Measurements from ENCODE around the gene ANKMY1.

ANKMY1 gene

GRCh38 chr2:240480834-240481623 lies 76.8 kb downstream of the ANKMY1 start:
- no peak overlapping the region for H3K27ac ChIP-seq
- TF ChIP-seq ZFX (IDR thresholded peaks at IDR 0.05; ENCODE audit: borderline replicate concordance) (no peak), CTCF (IDR thresholded peaks at IDR 0.05) (no peak)

GRCh38 chr2:240479111-240479501 lies 78.7 kb downstream of the ANKMY1 start:
- TF ChIP-seq ZFX (IDR thresholded peaks at IDR 0.05; ENCODE audit: borderline replicate concordance) = no peak
- TF ChIP-seq CTCF (IDR thresholded peaks at IDR 0.05) = no peak
- H3K27ac ChIP-seq = no peak overlapping the region

- TF ChIP-seq CTCF (IDR thresholded peaks at IDR 0.05) (no peak), ZFX (IDR thresholded peaks at IDR 0.05; ENCODE audit: borderline replicate concordance) (no peak)
- H3K27ac ChIP-seq = no peak overlapping the region
Measured at GRCh38 chr2:240478346-240479110, 79.3 kb downstream of the ANKMY1 start.

GRCh38 chr2:240477916-240478315 lies 79.9 kb downstream of the ANKMY1 start:
- no peak overlapping the region for H3K27ac ChIP-seq
- TF ChIP-seq CTCF (IDR thresholded peaks at IDR 0.05) = no peak
- no peak for TF ChIP-seq ZFX (IDR thresholded peaks at IDR 0.05; ENCODE audit: borderline replicate concordance)

- H3K27ac ChIP-seq = no peak overlapping the region
- no peak for TF ChIP-seq ZFX (IDR thresholded peaks at IDR 0.05; ENCODE audit: borderline replicate concordance)
- TF ChIP-seq CTCF (IDR thresholded peaks at IDR 0.05) = no peak
Measured at GRCh38 chr2:240473211-240473610, 84.6 kb downstream of the ANKMY1 start.

- TF ChIP-seq ZFX (IDR thresholded peaks at IDR 0.05; ENCODE audit: borderline replicate concordance) (no peak), CTCF (IDR thresholded peaks at IDR 0.05) (no peak)
Measured at GRCh38 chr2:240472078-240472790, 85.6 kb downstream of the ANKMY1 start.

More at GRCh38 chr2:240472078-240472790, 85.6 kb downstream of the ANKMY1 start:
- no peak overlapping the region for H3K27ac ChIP-seq

Measured in 22Rv1 (cell line).